PFSK-1 (cell line): ENCODE data around the gene NPM3.

Source experiments
- FOXP2 ChIP-seq: optimal IDR thresholded peaks from 2 replicates; pipeline ENCODE3; 2011; ENCODE audit warnings: borderline replicate concordance, control low read depth, inconsistent platforms; ENCODE audit not compliant: insufficient read depth; ENCODE audit errors: extremely low read length, extremely low read depth
- REST ChIP-seq, 2 experiments: IDR thresholded peaks; 2 replicates each; pipeline versions ENCODE4 v1.6.1 to v1.8.0; 2011 to 2012; ENCODE audit warnings: low read depth in 2 of 2, low read length in 2 of 2, control low read depth in 1 of 2, inconsistent platforms in 1 of 2, mild to moderate bottlenecking in 1 of 2, moderate library complexity in 1 of 2; ENCODE audit not compliant: insufficient read depth in 1 of 2
- SIN3A ChIP-seq: IDR thresholded peaks from 2 replicates; pipeline ENCODE4 v1.6.1; 2012; ENCODE audit warnings: mild to moderate bottlenecking, low read length, moderate library complexity, borderline replicate concordance; ENCODE audit not compliant: insufficient read depth

- no peak for TF ChIP-seq SIN3A
- TF ChIP-seq REST (IDR thresholded peaks at IDR 0.05; ENCODE audit: insufficient read depth in 1 of 2, low read depth in 2 of 2, low read length in 2 of 2): no peak
- no peak for TF ChIP-seq FOXP2
Observed at GRCh38 chr10:101828766-101829551, 45.7 kb upstream of the NPM3 start.
